Thyroid gland (tissue), 4 donors: ENCODE results near the gene MGME1.
A peak's percentile ranks its signal among the peaks of the same experiment; 100 is the strongest.

Source experiments
- POLR2A ChIP-seq, 2 donors: fragments of 450-650 bp; IDR thresholded peaks; one replicate each; pipeline ENCODE4 v1.6.1; 2017; ENCODE audit warnings: antibody characterized with exemption in 2 of 2, mild to moderate bottlenecking in 2 of 2, moderate library complexity in 1 of 2
- TF ChIP-seq, protein P1 (sequence below), 6 experiments: fragments of 200-600 bp in 3 of 6; fragments of 450-650 bp in 3 of 6; sonication (generic) in 3 of 6; IDR thresholded peaks; one replicate each; pipeline ENCODE4 v1.5.1; 2016 to 2019; ENCODE audit warnings: antibody characterized with exemption in 6 of 6, mild to moderate bottlenecking in 2 of 6, inconsistent platforms in 1 of 6, moderate library complexity in 1 of 6

DNA sequence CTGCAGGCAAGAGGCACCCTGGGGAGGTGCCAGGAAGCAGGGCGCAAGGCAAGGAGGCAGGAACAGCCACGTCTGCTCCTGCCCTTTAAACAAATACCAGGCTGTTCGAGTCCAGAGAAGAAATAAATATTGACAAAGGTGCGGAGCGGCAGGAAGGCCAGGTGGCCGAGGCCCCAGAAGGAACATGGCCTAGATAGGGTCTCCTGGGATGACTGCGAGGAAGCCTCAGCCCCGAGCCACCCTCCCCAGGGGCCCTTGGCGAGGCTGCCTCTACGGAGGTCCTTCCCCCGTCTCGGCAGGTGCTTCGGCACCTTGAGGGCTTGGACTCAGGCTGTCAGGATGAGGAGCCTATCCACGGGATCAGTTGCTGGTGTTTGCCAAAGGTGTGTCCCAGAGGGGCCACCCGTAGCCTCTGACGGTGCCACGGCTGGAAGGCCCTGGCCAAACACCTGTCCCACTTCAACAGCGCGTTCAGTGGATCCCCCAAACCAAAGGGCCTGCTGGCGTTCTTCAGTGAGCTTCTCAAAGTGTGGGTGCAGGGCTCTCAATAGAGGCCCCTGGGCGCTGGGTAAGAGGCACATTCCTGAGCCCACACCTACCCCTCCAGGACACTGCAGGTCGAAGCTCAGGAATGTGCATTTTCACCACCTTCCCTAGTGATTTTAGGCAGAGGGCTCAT lies 40.0 kb upstream of the MGME1 start:
- TF ChIP-seq, protein P1, sequence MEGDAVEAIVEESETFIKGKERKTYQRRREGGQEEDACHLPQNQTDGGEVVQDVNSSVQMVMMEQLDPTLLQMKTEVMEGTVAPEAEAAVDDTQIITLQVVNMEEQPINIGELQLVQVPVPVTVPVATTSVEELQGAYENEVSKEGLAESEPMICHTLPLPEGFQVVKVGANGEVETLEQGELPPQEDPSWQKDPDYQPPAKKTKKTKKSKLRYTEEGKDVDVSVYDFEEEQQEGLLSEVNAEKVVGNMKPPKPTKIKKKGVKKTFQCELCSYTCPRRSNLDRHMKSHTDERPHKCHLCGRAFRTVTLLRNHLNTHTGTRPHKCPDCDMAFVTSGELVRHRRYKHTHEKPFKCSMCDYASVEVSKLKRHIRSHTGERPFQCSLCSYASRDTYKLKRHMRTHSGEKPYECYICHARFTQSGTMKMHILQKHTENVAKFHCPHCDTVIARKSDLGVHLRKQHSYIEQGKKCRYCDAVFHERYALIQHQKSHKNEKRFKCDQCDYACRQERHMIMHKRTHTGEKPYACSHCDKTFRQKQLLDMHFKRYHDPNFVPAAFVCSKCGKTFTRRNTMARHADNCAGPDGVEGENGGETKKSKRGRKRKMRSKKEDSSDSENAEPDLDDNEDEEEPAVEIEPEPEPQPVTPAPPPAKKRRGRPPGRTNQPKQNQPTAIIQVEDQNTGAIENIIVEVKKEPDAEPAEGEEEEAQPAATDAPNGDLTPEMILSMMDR (IDR thresholded peaks at IDR 0.05) = peak in 1 of 6 experiments; percentile 7
- no peak for TF ChIP-seq POLR2A (IDR thresholded peaks at IDR 0.05)
